ENCODE measurements around the gene CERS5.

CERS5 gene

GRCh38 chr12:50123203-50123602 is 44.0 kb downstream of the CERS5 start:
- DNase-seq = no peak

GRCh38 chr12:50121641-50122040 is 45.5 kb downstream of the CERS5 start:
- no peak for DNase-seq

GRCh38 chr12:50120953-50121352 is 46.2 kb downstream of the CERS5 start:
- DNase-seq = no peak

- no peak for DNase-seq
These were observed 46.6 kb downstream of the CERS5 start for GRCh38 chr12:50120521-50120920.

GRCh38 chr12:50119387-50119786 is 47.8 kb downstream of the CERS5 start:
- no peak for DNase-seq

- no peak for DNase-seq
These were observed 50.0 kb downstream of the CERS5 start for GRCh38 chr12:50117057-50117622.

GRCh38 chr12:50112456-50113218 is 54.5 kb downstream of the CERS5 start:
- peak; percentile 32 for DNase-seq

GRCh38 chr12:50111693-50112455 is 55.3 kb downstream of the CERS5 start, which contains the start of gene COX14:
COX14 (plus strand) TSS chr12:50112236; CDS start chr12:50120044, 7,808 bp downstream.
- peak; percentile 99 for DNase-seq

- no peak for DNase-seq
These were observed 55.8 kb downstream of the CERS5 start for GRCh38 chr12:50111395-50111692.

- no peak for DNase-seq
These were observed 56.3 kb downstream of the CERS5 start for GRCh38 chr12:50110762-50111351.

GRCh38 chr12:50110127-50110761 is 56.9 kb downstream of the CERS5 start:
- no peak for DNase-seq

GRCh38 chr12:50109319-50109718 is 57.9 kb downstream of the CERS5 start:
- DNase-seq = no peak

- no peak for DNase-seq
These were observed 59.5 kb downstream of the CERS5 start for GRCh38 chr12:50107416-50108268.

GRCh38 chr12:50106907-50107306 is 60.3 kb downstream of the CERS5 start:
- no peak for DNase-seq

- DNase-seq = no peak
These were observed 61.2 kb downstream of the CERS5 start for GRCh38 chr12:50105913-50106450.

GRCh38 chr12:50104417-50105366 is 62.5 kb downstream of the CERS5 start:
- no peak for DNase-seq

- DNase-seq = no peak
These were observed 63.3 kb downstream of the CERS5 start, which contains the start of gene GPD1 for GRCh38 chr12:50103767-50104321. GPD1 (plus strand) TSS chr12:50104008; CDS start chr12:50104051, 43 bp downstream.

- DNase-seq = no peak
These were observed 63.8 kb downstream of the CERS5 start for GRCh38 chr12:50103351-50103750.

- no peak for DNase-seq
These were observed 64.4 kb downstream of the CERS5 start for GRCh38 chr12:50102646-50103309.

- DNase-seq = no peak
These were observed 65.0 kb downstream of the CERS5 start for GRCh38 chr12:50102131-50102531.

Measured in GDM1 (cell line).